Measurements from ENCODE around the gene UCP2.
A peak's percentile ranks its signal among the peaks of the same experiment; 100 is the strongest.

Gene UCP2

GRCh38 chr11:74012074-74012809, 29.6 kb upstream of the UCP2 start:
- Histone ChIP-seq H3K14ac (ENCODE audit: low read length) (no peak overlapping the region), H3K23ac (ENCODE audit: low read depth, low read length, poor library complexity) (no peak overlapping the region), H3K4me3 (ENCODE audit: low read length in 2 of 2) (no peak overlapping the region), H2BK5ac (ENCODE audit: low read length) (no peak overlapping the region), H3K4me2 (ENCODE audit: insufficient read depth, low read length, poor library complexity, severe bottlenecking) (no peak overlapping the region), H4K91ac (ENCODE audit: low read depth, low read length, poor library complexity) (no peak overlapping the region), H3K79me1 (ENCODE audit: low read depth, low read length) (no peaks in the 10 kb centered on the region), H3K9ac (ENCODE audit: low read depth, low read length, poor library complexity) (no peak overlapping the region), H3K36me3 (replicated peaks in 1 of 2; ENCODE audit: control insufficient read depth in 2 of 2, insufficient read depth in 2 of 2, low read length in 2 of 2) (peaks cover 11 to 55% of the 10 kb centered on the region in 2 donors), H2AFZ (ENCODE audit: low read length) (no peak overlapping the region), H3K27ac (replicated peaks; ENCODE audit: low read length) (no peak overlapping the region), H4K8ac (ENCODE audit: low read depth, low read length) (no peak overlapping the region), H3K18ac (ENCODE audit: low read length) (no peak overlapping the region), H2BK12ac (ENCODE audit: low read length) (no peak overlapping the region), H3K4me1 (ENCODE audit: control insufficient read depth in 2 of 2, insufficient read depth in 1 of 2, low read depth in 1 of 2, low read length in 2 of 2) (peaks cover 0 to 2% of the 10 kb centered on the region in 2 donors), H2AK5ac (ENCODE audit: low read depth, low read length) (no peak overlapping the region), H2BK120ac (ENCODE audit: low read depth, low read length) (no peak overlapping the region), H3K4ac (ENCODE audit: low read length) (no peak overlapping the region), H3K9me3 (replicated peaks in 1 of 2; ENCODE audit: control insufficient read depth in 2 of 2, insufficient read depth in 1 of 2, low read depth in 1 of 2, low read length in 2 of 2) (no peaks in the 10 kb centered on the region), H2BK15ac (ENCODE audit: low read length) (no peak overlapping the region), H3K27me3 (ENCODE audit: control insufficient read depth in 3 of 3, insufficient read depth in 3 of 3, low read depth in 1 of 3, low read length in 3 of 3) (no peaks in the 10 kb centered on the region)
- DNase-seq (ENCODE audit: low spot score) = no peak
- WGBS, 2 donors (ENCODE audit: extremely low coverage in 2 of 2, insufficient read length in 2 of 2, insufficient replicate concordance in 1 of 2) = no CpG with 5 or more reads among the region's 14 CpGs

GRCh38 chr11:74011360-74012073, 28.9 kb upstream of the UCP2 start:
- Histone ChIP-seq H3K4me3 (ENCODE audit: low read length in 2 of 2) (no peak overlapping the region), H3K9me3 (replicated peaks in 1 of 2; ENCODE audit: control insufficient read depth in 2 of 2, insufficient read depth in 1 of 2, low read depth in 1 of 2, low read length in 2 of 2) (no peaks in the 10 kb centered on the region), H2AK5ac (ENCODE audit: low read depth, low read length) (no peak overlapping the region), H3K4me1 (ENCODE audit: control insufficient read depth in 2 of 2, insufficient read depth in 1 of 2, low read depth in 1 of 2, low read length in 2 of 2) (peaks cover 0 to 2% of the 10 kb centered on the region in 2 donors), H3K4ac (ENCODE audit: low read length) (no peak overlapping the region), H3K18ac (ENCODE audit: low read length) (no peak overlapping the region), H3K27ac (replicated peaks; ENCODE audit: low read length) (no peak overlapping the region), H3K23ac (ENCODE audit: low read depth, low read length, poor library complexity) (no peak overlapping the region), H3K9ac (ENCODE audit: low read depth, low read length, poor library complexity) (no peak overlapping the region), H2BK12ac (ENCODE audit: low read length) (no peak overlapping the region), H3K4me2 (ENCODE audit: insufficient read depth, low read length, poor library complexity, severe bottlenecking) (no peak overlapping the region), H4K91ac (ENCODE audit: low read depth, low read length, poor library complexity) (no peak overlapping the region), H2BK120ac (ENCODE audit: low read depth, low read length) (no peak overlapping the region), H3K14ac (ENCODE audit: low read length) (no peak overlapping the region), H2BK15ac (ENCODE audit: low read length) (no peak overlapping the region), H2BK5ac (ENCODE audit: low read length) (no peak overlapping the region), H3K36me3 (replicated peaks in 1 of 2; ENCODE audit: control insufficient read depth in 2 of 2, insufficient read depth in 2 of 2, low read length in 2 of 2) (peaks cover 9 to 47% of the 10 kb centered on the region in 2 donors), H3K27me3 (ENCODE audit: control insufficient read depth in 3 of 3, insufficient read depth in 3 of 3, low read depth in 1 of 3, low read length in 3 of 3) (no peaks in the 10 kb centered on the region), H4K8ac (ENCODE audit: low read depth, low read length) (no peak overlapping the region), H2AFZ (ENCODE audit: low read length) (no peak overlapping the region), H3K79me1 (ENCODE audit: low read depth, low read length) (no peaks in the 10 kb centered on the region)
- DNase-seq (ENCODE audit: low spot score) = no peak
- no CpG with 5 or more reads among the region's 8 CpGs for WGBS, 2 donors (ENCODE audit: extremely low coverage in 2 of 2, insufficient read length in 2 of 2, insufficient replicate concordance in 1 of 2)

- Histone ChIP-seq H3K27ac (replicated peaks; ENCODE audit: low read length) (no peak overlapping the region), H3K36me3 (replicated peaks in 1 of 2; ENCODE audit: control insufficient read depth in 2 of 2, insufficient read depth in 2 of 2, low read length in 2 of 2) (peaks cover 6 to 39% of the 10 kb centered on the region in 2 donors), H3K4me2 (ENCODE audit: insufficient read depth, low read length, poor library complexity, severe bottlenecking) (no peak overlapping the region), H2BK15ac (ENCODE audit: low read length) (no peak overlapping the region), H3K9ac (ENCODE audit: low read depth, low read length, poor library complexity) (peak overlapping the region; percentile 24), H3K4me3 (ENCODE audit: low read length in 2 of 2) (no peak overlapping the region), H3K4me1 (ENCODE audit: control insufficient read depth in 2 of 2, insufficient read depth in 1 of 2, low read depth in 1 of 2, low read length in 2 of 2) (peaks cover 0 to 2% of the 10 kb centered on the region in 2 donors), H2AFZ (ENCODE audit: low read length) (no peak overlapping the region), H2AK5ac (ENCODE audit: low read depth, low read length) (no peak overlapping the region), H3K9me3 (replicated peaks in 1 of 2; ENCODE audit: control insufficient read depth in 2 of 2, insufficient read depth in 1 of 2, low read depth in 1 of 2, low read length in 2 of 2) (no peaks in the 10 kb centered on the region), H3K18ac (ENCODE audit: low read length) (no peak overlapping the region), H3K23ac (ENCODE audit: low read depth, low read length, poor library complexity) (no peak overlapping the region), H3K4ac (ENCODE audit: low read length) (no peak overlapping the region), H3K79me1 (ENCODE audit: low read depth, low read length) (no peaks in the 10 kb centered on the region), H3K27me3 (ENCODE audit: control insufficient read depth in 3 of 3, insufficient read depth in 3 of 3, low read depth in 1 of 3, low read length in 3 of 3) (no peaks in the 10 kb centered on the region), H2BK5ac (ENCODE audit: low read length) (no peak overlapping the region), H4K91ac (ENCODE audit: low read depth, low read length, poor library complexity) (no peak overlapping the region), H2BK120ac (ENCODE audit: low read depth, low read length) (no peak overlapping the region), H3K14ac (ENCODE audit: low read length) (no peak overlapping the region), H2BK12ac (ENCODE audit: low read length) (no peak overlapping the region), H4K8ac (ENCODE audit: low read depth, low read length) (no peak overlapping the region)
- DNase-seq (ENCODE audit: low spot score) = no peak
- no CpG with 5 or more reads among the region's 9 CpGs for WGBS, 2 donors (ENCODE audit: extremely low coverage in 2 of 2, insufficient read length in 2 of 2, insufficient replicate concordance in 1 of 2)
Observed at GRCh38 chr11:74010306-74011300, 28.0 kb upstream of the UCP2 start.
